Stimulated activated CD4-positive, alpha-beta T cell treated with anti-CD3 and anti-CD28 coated beads, Interleukin-15, amount 100 ng/mL, for 1 hour (primary cell): ENCODE measurements around the gene BSND.
"Not testable (repeated sequence)": the region's sequence is repeated elsewhere in the genome, so short reads cannot be mapped to it uniquely, and the experiment has no call there.

Experiments
- DNase-seq, 2 donors: peaks; one replicate each; pipeline ENCODE4 v3.0.0-alpha.2; 2020; ENCODE audit warnings: low read depth in 1 of 2, low spot score in 1 of 2

Gene BSND

DNA sequence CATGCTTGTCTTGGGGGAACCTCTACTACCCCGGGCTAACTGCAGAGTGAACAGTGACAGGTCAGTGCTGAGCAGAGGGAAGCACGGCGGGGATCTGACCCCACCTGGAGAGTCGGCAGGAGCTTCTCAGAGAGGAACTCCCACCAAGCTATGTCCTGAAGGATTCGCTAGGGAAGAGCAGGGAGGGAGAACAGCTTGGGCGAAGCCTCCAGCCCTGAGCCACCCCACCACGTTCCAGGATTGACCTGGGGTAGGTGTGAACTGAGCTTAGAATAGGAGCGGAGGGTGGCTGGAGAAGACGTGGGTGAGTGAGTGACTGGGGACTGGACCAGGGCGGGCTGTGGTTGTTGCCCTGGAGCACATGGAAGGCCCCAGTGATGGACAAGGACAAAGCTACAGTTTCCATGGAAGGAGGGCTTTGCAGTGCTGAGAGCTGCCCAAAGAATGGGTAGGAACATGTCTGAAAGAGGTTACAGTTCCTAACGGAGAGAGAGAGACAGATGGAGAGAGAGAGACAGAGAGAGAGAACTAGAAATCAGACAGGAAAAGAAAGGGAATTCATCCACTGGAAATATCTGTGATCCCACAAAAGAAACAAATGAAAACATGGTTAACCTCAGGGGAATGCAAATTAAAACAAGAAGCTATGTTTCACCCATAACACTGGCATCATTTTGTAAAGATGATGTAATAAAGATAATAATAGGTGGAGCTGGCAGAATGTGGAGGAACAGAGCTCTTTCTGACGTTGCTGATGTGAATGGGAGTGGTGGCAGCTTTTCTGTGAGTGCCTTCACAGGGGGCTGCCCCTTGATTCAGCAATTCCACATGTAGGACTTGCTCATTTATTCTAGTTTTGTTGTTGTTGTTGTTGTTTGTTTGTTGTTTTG, 17.2 kb downstream of the BSND start:
- DNase-seq: no peak

DNA sequence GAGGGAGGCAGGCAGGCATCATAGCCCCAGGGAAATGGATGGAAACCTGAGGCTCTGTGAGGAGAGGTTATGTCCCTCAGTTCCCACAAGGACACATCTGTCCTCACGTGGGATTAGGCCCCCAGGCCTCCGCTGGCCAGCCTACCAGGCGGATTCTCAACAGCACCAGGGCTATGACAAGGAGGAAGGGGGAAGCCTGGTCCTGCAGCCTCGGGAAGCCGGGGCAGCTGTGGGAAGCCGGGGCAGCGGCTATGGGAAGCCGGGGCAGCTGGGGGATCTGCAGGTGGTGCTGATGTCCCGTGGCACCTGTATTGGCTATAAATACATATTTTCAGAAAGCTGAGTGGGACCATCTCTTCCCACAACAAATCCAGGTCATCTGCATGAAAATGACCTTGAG, 19.7 kb downstream of the BSND start:
- DNase-seq: no peak

DNA sequence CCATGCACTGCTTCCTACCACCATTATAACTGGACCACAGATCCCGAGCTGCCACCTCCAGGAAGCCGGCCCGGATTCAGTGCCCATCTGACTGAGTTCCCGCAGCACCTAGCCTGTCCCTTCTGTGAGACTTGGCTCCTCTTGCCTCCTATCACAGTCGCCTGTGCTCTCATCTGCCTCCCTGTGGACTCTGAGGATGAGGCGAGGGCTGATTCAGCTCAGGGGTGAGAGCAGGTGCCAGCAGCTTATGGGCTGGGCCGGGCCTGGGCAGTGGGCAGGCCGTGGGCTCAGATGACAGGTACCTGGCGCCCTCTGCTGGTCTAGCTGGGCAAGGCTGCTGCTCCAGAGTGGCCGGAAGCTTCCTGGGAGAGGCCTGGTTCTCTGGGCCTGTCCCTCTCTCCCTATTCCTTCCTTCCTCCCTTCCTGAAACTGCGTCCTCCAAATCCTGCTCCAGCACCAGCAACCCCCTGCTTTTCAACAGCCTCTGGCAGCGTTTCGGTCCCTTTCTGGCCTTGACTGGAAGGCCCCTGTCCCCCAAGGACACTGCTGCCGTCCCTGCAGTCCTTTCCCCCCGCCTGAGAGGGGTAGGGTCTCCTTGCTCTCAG, 23.3 kb downstream of the BSND start:
- DNase-seq: peak; percentile 23 to 43

DNA sequence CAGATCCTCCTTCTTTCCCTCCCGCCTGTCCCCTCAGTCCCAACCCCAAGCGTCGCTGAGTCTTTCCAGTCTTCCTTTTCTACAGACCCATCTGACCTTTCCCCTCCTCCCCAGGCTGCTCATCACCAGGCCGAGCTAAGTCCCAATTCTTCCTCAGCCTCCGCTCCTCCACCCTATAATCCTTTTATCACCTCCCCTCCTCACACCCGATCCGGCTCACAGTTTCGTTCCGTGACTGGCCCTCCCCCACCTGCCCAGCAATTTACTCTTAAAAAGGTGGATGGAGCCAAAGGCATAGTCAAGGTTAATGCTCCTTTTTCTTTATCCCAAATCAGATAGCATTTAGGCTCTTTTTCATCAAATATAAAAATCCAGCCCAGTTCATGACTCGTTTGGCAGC, 25.4 kb downstream of the BSND start:
- not testable (repeated sequence) for DNase-seq

DNA sequence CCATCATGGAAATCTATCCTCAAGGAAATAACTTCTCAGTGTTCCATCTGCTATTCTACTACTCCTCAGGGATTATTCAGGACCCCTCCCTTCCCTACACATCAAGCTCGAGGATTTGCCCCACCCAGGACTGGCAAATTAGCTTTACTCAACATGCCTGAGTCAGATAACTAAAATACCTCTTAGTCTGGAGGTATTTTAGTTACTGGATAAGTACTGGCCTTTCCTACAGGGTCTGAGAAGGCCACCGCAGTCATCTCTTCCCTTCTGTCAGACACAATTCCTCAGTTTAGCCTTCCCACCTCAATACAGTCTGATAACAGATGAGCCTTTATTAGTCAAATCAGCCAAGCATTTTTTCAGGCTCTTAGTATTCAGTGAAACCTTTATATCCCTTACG, 27.9 kb downstream of the BSND start:
- DNase-seq: not testable (repeated sequence)

DNA sequence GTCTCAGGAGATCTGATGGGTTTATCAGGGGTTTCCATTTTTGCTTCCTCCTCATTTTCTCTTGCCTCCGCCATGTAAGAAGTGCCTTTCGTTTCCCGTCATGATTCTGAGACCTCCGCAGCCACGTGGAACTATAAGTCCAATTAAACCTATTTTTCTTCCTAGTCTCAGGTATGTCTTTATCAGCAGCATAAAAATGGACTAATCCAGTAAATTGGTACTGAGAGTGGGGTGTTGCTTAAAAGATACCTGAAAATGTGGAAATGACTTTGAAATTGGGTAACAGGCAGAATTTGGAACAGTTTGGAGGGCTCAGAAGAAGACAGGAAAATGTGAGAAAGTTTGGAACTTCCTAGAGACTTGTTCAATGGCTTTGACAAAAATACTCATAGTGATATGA, 32.4 kb downstream of the BSND start:
- DNase-seq: not testable (repeated sequence)

DNA sequence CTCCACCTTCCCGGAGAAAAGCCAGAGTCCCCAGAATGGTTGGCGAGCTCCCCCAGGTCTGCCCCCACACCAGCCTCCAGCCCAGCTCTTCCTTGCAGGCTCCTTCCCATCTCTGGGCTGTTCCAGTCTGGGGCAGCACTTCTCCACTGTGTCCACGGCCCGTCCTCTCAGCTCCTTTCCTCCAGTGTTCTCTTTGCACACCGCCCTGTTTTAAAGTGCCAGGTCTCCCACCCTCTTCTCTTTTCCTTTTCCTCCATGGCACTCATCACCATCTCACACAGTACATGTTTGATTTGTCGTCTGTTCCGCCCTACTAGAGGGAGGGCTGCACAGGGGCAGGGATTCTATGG, 34.5 kb downstream of the BSND start:
- no peak for DNase-seq

DNA sequence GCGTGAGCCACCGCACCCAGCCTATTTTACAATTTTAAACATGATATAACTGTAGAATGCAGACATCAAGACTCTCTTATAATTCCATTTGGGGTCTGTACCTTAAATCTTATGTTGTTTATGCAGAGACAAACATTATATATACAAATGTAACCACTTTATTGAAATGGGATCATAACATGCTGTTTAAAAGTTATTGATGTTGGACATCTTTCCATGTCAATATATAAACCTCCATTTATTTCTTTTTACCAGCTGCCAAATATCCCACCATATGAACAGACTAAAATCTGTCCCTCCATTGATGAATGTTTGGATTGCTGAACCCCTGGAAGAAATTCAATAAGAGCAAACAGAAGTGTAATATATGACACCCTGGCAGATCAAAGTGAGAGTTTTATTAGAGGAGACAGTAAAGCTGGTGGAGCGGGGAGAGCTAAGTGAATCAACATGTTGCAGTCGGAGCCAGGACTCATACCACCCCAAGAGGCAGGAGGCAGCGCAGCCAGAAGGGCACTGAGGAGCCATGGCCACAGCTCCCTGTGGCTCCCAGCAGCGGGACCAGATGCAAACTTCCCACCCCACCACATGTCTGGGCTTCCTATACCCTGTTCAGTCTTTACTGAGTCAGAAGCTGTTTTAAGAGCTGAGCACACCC, 35.9 kb downstream of the BSND start:
- no peak for DNase-seq

DNA sequence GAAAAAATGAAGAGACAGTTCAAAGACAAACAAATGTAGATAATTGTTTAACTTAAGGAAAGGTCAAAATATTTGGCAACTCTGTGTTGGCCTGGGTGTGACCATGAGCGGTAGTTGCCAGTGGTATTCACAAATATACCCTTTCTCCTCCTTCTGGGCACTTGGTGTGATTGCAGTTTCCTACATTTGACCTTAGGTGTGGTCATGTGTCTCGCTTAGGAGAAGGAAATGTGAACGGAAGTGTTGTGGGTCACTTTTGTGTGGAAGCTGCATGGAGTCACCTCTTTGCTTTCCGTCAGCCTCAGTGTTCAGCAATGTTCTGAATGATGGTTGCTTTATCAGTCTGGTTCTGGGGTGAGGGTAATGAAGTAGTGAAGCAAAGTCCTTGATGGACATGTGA, 37.2 kb downstream of the BSND start:
- DNase-seq: no peak

DNA sequence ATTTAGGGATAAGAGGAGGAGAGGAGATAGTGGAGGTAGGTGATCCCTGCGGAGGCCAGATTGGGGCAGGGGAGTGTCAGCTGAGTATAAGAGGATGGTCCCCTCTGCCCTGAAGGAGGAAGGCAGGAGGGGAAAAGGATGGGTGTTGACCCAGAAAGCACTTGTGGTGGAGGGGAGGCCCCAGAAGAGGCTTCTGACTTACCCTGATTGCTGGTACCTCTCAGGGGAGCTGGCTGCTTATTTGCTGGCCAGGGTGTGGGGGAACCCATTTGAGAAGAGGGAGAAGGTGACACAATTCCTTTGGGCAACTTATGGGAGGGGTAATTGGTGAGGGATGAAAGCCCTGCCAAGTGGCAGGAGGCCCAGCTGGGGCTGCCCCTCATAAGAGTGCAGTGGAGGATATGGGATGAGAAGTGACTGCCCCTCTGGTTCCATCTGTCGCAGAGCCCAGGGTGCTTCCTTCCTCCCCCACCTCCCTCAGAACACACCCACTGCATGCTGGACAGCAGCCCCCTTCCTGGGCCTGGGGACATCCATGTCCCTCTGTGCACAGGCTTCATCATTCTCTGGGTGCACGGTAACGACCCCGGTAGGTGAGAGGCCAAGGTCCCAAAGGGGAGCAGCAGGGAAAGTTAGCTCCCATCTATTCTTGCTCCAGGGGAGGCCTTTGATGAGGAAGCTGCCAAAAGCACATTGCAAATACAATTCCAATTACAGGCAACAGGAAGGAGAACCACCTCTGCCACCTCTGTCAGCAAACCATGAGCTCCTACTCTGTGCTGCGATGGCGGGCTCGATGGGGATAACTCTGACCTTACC, 39.2 kb downstream of the BSND start:
- DNase-seq: no peak

DNA sequence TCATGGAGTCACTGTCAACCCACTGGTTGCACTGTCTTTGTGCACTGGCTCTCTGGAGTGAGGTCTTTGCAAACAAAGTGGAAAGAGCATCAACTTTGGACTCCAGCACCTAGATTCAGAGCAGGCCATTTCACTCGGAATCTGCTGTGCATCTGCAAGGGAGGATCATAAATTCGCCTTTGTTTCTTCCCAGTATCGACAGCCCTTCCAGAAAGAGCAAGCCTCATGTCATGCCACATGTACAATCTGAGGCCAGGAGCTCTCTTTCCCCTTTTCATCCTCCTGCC, 39.8 kb downstream of the BSND start:
- no peak for DNase-seq

DNA sequence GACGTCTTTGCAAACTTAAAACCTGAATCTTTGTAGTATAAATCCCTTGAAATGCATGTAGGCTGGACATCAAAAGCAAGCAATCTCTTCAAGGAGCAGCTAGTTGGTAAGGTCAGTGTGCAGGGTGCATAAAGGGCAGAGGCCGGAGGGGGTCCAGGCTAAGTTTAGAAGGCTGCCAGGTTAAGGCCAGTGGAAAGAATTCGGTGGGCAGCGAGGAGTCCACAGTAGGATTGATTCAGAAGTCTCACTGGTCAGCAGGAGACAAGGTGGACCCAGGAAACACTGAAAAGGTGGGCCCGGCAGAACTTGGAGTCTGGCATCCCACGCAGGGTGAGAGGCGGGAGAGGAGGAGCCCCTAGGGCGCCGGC, 40.2 kb downstream of the BSND start:
- no peak for DNase-seq

DNA sequence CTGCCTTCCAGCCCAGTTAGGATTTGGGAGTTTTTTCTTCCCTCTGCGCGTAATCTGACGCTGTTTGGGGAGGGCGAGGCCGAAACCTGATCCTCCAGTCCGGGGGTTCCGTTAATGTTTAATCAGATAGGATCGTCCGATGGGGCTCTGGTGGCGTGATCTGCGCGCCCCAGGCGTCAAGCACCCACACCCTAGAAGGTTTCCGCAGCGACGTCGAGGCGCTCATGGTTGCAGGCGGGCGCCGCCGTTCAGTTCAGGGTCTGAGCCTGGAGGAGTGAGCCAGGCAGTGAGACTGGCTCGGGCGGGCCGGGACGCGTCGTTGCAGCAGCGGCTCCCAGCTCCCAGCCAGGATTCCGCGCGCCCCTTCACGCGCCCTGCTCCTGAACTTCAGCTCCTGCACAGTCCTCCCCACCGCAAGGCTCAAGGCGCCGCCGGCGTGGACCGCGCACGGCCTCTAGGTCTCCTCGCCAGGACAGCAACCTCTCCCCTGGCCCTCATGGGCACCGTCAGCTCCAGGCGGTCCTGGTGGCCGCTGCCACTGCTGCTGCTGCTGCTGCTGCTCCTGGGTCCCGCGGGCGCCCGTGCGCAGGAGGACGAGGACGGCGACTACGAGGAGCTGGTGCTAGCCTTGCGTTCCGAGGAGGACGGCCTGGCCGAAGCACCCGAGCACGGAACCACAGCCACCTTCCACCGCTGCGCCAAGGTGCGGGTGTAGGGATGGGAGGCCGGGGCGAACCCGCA, 40.8 kb downstream of the BSND start, which contains the start of gene PCSK9:
TSS of gene PCSK9 (plus strand) at position 207 of the 741 bp plus-strand sequence. CDS start at position 497, 290 bp downstream.
- no peak for DNase-seq

DNA sequence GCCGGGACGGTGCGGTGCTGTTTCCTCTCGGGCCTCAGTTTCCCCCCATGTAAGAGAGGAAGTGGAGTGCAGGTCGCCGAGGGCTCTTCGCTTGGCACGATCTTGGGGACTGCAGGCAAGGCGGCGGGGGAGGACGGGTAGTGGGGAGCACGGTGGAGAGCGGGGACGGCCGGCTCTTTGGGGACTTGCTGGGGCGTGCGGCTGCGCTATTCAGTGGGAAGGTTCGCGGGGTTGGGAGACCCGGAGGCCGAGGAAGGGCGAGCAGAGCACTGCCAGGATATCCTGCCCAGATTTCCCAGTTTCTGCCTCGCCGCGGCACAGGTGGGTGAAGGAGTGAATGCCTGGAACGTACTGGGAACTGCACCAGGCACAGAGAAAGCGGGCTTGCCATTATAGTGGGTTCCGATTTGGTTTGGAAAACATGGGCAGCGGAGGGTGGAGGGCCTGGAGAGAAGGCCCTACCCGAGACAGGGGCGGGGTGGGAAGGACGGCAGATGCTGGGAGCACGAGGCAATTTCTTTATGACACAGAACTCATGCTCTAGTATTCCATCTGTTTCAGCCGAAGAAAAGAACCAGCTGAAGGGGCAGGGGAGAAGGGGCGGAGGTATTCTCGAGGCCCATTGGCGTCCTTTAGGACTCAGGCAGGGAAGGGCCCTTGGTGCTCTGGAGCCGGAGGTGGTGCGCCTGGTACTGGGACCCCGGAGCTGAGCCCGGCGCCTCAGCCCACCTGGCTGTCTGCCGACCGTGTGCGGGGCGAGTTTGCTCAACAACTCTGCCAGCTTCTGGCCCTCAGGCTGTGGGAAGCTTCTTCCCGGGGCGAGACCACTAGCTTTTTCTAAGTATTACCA, 41.6 kb downstream of the BSND start:
- no peak for DNase-seq

DNA sequence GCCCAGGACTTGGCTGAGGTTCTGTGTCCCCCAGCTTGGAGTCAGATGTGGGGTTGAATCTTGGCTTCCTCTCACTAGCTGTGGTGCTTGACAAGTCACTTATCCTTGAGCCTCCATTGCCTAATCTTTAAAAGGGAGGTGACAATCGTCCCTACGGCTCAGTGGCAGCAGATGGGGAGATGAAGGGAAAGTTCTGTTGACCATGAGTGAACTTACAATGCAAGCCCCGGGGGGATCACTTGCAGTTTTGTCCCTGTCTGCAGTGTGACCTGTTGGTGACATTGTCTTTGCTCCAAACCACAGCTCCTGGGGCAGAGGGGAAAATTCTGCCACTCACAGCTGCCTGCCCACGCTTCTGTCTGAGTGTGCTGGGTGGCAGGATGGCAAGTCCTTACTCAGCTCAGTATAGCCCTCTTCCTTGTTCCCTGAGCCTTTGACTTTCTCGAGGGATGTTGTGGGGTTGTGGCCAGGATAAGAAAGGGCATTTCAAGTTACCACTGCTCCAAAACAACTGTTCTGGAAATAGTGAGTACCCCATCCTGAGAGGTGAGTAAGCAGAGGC, 42.3 kb downstream of the BSND start:
- no peak for DNase-seq

DNA sequence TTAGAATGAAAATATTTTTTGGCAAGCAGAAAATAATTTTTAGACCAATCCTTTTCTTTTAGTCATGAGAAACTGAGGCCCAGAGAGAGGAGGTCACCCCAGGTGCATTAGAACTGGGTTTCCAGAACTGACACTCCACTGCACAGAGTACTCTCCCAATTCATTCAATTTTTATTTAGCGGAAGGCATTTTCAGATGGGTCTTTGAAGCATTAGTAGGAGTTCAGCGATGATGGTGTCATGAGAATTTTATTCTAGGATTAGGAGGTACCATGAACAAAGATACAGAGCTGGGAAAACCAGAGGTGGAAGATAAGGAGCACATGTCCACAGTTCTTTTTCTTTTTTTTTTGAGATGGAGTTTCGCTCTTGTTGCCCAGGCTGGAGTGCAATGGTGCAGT, 42.9 kb downstream of the BSND start:
- no peak for DNase-seq

DNA sequence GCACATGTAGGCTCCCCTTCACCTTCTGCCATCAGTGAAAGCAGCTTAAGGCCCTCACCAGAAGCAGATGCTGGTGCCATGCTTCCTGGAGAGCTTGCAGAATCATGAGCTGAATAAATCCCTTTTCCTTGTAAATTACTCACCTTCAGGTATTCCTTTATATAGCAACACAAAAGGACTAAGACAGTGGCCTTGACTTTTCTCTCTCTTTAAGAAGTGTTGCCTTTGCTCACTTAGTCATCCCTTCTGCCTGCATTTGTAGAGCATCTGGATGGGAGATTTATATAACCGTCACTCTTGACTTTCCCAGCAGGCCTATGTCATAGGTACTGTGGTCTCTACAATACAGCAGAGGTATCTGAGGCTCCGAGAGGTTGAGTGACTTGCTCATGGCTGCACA, 44.3 kb downstream of the BSND start:
- no peak for DNase-seq

DNA sequence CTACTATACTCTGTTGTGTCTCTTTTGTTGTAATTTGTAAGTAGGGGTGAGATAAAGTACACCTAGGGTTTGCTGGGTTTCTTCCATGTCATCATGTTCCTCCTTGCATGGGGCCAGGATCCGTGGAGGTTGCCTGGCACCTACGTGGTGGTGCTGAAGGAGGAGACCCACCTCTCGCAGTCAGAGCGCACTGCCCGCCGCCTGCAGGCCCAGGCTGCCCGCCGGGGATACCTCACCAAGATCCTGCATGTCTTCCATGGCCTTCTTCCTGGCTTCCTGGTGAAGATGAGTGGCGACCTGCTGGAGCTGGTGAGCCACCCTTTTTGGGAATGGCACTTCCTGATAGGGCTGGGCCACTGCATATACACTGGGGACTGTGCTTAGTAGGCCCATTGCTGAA, 45.0 kb downstream of the BSND start:
- DNase-seq: no peak

DNA sequence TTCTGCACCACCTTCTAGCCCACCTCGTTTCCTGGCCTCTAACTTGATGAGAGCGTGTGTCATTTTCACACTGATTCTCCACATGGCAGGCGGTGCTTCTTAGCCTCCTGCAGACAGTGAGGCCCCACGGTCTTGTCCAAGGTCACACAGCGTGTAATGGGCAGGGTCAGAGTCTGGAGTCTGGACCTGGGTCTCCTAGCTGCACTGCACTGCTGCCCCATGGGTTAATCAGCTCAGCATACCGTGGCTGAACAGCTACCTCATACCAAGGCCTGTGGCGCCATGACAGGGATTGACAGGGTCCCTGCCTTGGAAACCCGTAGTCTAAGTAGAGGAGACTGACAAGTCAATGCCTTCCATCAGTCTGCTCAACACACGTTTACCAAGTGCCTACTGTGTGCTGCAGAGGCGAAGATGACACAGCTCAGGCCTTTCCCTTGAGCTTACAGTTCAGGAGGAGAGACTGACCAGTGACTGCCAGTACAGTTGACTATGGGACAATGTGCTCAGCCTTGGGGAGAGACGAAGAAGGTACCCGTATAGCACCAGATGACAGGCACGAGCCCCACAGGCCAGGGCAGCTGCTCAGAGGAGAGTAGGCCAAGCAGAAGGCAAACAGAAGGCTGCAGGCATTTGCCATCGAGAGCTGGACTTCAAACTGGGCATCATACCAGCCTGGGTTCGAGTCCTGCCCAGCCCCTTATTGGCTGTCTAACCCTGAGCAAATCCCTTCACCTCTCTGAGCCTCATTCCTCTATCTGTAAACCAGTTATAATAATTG, 46.1 kb downstream of the BSND start:
- no peak for DNase-seq
